DND-41 (cell line): ENCODE results near the gene SIRT4.

Experiments used
- ATAC-seq: fragments of 200-7000 bp; cut with Tn5 transposase; 3 replicates; pipeline ENCODE4 v1.9.1; 2021; ENCODE audit warnings: low read depth; ENCODE audit not compliant: insufficient read depth
- DNase-seq: peaks from one replicate; pipeline ENCODE4 v3.0.0-alpha.2; 2020
- H2AFZ ChIP-seq: 2 replicates; pipeline ENCODE4 v1.6.0; 2012; ENCODE audit warnings: low read depth, low read length
- H3K27ac ChIP-seq: 2 replicates; pipeline ENCODE4 v1.5.1; 2012; ENCODE audit warnings: low read length, inconsistent platforms
- H3K27me3 ChIP-seq: fragments of 200-600 bp; sonication (generic); 2 replicates; pipeline ENCODE4 v1.6.0; 2012; ENCODE audit warnings: low read length, mild to moderate bottlenecking, inconsistent platforms; ENCODE audit not compliant: insufficient read depth, poor library complexity
- H3K36me3 ChIP-seq: 2 replicates; pipeline ENCODE4 v1.5.1; 2012; ENCODE audit warnings: low read length, inconsistent platforms; ENCODE audit not compliant: insufficient read depth
- H3K4me1 ChIP-seq: 2 replicates; pipeline ENCODE4 v1.5.1; 2012; ENCODE audit warnings: mild to moderate bottlenecking, low read length; ENCODE audit not compliant: insufficient read depth
- H3K4me2 ChIP-seq: 2 replicates; pipeline ENCODE4 v1.6.0; 2012; ENCODE audit warnings: mild to moderate bottlenecking, moderate library complexity, low read length, inconsistent platforms; ENCODE audit not compliant: insufficient read depth
- H3K4me3 ChIP-seq, 2 experiments: fragments of 200-600 bp in 1 of 2; shearing (Covaris generic) in 1 of 2; 2 replicates each; pipeline ENCODE4 v1.5.1; 2012 to 2016; ENCODE audit warnings: inconsistent platforms in 2 of 2, low read length in 2 of 2, mild to moderate bottlenecking in 2 of 2, low read depth in 1 of 2, moderate library complexity in 1 of 2
- H3K79me2 ChIP-seq: 2 replicates; pipeline ENCODE4 v1.6.0; 2012; ENCODE audit warnings: low read length, inconsistent platforms; ENCODE audit not compliant: insufficient read depth
- H3K9ac ChIP-seq: 2 replicates; pipeline ENCODE4 v1.6.0; 2012; ENCODE audit warnings: low read depth, mild to moderate bottlenecking, inconsistent platforms, low read length, moderate library complexity
- H3K9me3 ChIP-seq: 2 replicates; pipeline ENCODE4 v1.5.1; 2012; ENCODE audit warnings: low read length, moderate library complexity, mild to moderate bottlenecking, inconsistent platforms; ENCODE audit not compliant: insufficient read depth, severe bottlenecking
- H4K20me1 ChIP-seq: 2 replicates; pipeline ENCODE4 v1.6.0; 2012; ENCODE audit warnings: low read length; ENCODE audit not compliant: insufficient read depth
- CTCF ChIP-seq: IDR thresholded peaks from 2 replicates; pipeline ENCODE4 v1.5.1; 2012; ENCODE audit warnings: borderline replicate concordance, low read length, moderate library complexity, mild to moderate bottlenecking; ENCODE audit not compliant: poor library complexity, severe bottlenecking; ENCODE audit errors: extremely low read depth
- EZH2 ChIP-seq: IDR thresholded peaks from 3 replicates; pipeline ENCODE4 v1.6.1; 2012; ENCODE audit warnings: borderline replicate concordance, low read depth, mild to moderate bottlenecking, moderate library complexity, low read length, inconsistent platforms; ENCODE audit not compliant: severe bottlenecking

SIRT4 gene

GRCh38 chr12:120276734-120277133 is 25.4 kb upstream of the SIRT4 start:
- Histone ChIP-seq H2AFZ (no peak overlapping the region), H3K27ac (no peak overlapping the region), H3K79me2 (no peaks in the 10 kb centered on the region), H4K20me1 (no peaks in the 10 kb centered on the region), H3K27me3 (no peaks in the 10 kb centered on the region), H3K4me2 (no peak overlapping the region), H3K9ac (no peak overlapping the region), H3K4me3 (no peak overlapping the region), H3K4me1 (no peaks in the 10 kb centered on the region), H3K36me3 (no peaks in the 10 kb centered on the region), H3K9me3 (no peaks in the 10 kb centered on the region)
- no peak for ATAC-seq
- no peak for DNase-seq
- TF ChIP-seq CTCF (no peak), EZH2 (no peak)

- H3K9ac ChIP-seq: no peak overlapping the region
- H3K9me3 ChIP-seq: no peaks in the 10 kb centered on the region
- no peak overlapping the region for H3K27ac ChIP-seq
- H3K4me1 ChIP-seq: no peaks in the 10 kb centered on the region
- no peaks in the 10 kb centered on the region for H3K79me2 ChIP-seq
- no peak overlapping the region for H3K4me2 ChIP-seq
- DNase-seq (no peak), ATAC-seq (no peak)
- H3K4me3 ChIP-seq: no peak overlapping the region
- H3K36me3 ChIP-seq: no peaks in the 10 kb centered on the region
- TF ChIP-seq CTCF (no peak), EZH2 (no peak)
- no peak overlapping the region for H2AFZ ChIP-seq
- H4K20me1 ChIP-seq: no peaks in the 10 kb centered on the region
- H3K27me3 ChIP-seq: no peaks in the 10 kb centered on the region
Observed at GRCh38 chr12:120278137-120279069, 23.7 kb upstream of the SIRT4 start.

- Histone ChIP-seq H3K27me3 (no peaks in the 10 kb centered on the region), H3K4me3 (no peak overlapping the region), H3K4me1 (no peaks in the 10 kb centered on the region), H3K27ac (no peak overlapping the region), H4K20me1 (no peaks in the 10 kb centered on the region), H3K36me3 (no peaks in the 10 kb centered on the region), H3K9ac (no peak overlapping the region), H3K9me3 (no peaks in the 10 kb centered on the region), H3K4me2 (no peak overlapping the region), H2AFZ (no peak overlapping the region), H3K79me2 (no peaks in the 10 kb centered on the region)
- TF ChIP-seq CTCF (no peak), EZH2 (no peak)
- no peak for ATAC-seq
- no peak for DNase-seq
Observed at GRCh38 chr12:120283318-120283717, 18.8 kb upstream of the SIRT4 start.
